Pulmonary artery endothelial cell (primary cell): ENCODE measurements around the gene CAMSAP2. TPM values are rescaled to one million over a fixed set of nuclear protein-coding genes. Genes with fewer than 3 reads are reported as not detected.
"Not testable (repeated sequence)": the region's sequence is repeated elsewhere in the genome, so short reads cannot be mapped to it uniquely, and the experiment has no call there.

ENCODE experiments used
- DNase-seq: peaks from one replicate; pipeline ENCODE4 v3.0.0-alpha.2; 2011; ENCODE audit warnings: low read depth, low spot score
- total RNA-seq: library from RNA; depleted of rRNA; stranded (reverse); fragments of >200 nt; gene quantifications from 2 replicates; pipeline ENCODE4 v1.2.3, GENCODE V29; 2014

CAMSAP2 gene
- total RNA-seq, 1 donor from 2014 or later, result 26.1 TPM

GRCh38 chr1:200779326-200779725 lies 40.6 kb downstream of the CAMSAP2 start:
- DNase-seq, result no peak

- no peak for DNase-seq
Observed at GRCh38 chr1:200780545-200781369, 42.1 kb downstream of the CAMSAP2 start.

GRCh38 chr1:200783926-200784325 lies 45.2 kb downstream of the CAMSAP2 start:
- DNase-seq, result no peak

GRCh38 chr1:200784576-200784975 lies 45.9 kb downstream of the CAMSAP2 start:
- no peak for DNase-seq

- no peak for DNase-seq
Observed at GRCh38 chr1:200786788-200787187, 48.1 kb downstream of the CAMSAP2 start.

GRCh38 chr1:200787896-200788387 lies 49.2 kb downstream of the CAMSAP2 start:
- no peak for DNase-seq

- not testable (repeated sequence) for DNase-seq
Observed at GRCh38 chr1:200791012-200791411, 52.3 kb downstream of the CAMSAP2 start.

GRCh38 chr1:200793677-200794076 lies 55.0 kb downstream of the CAMSAP2 start:
- no peak for DNase-seq

GRCh38 chr1:200794506-200795065 lies 55.9 kb downstream of the CAMSAP2 start:
- no peak for DNase-seq

- no peak for DNase-seq
Observed at GRCh38 chr1:200795156-200795555, 56.5 kb downstream of the CAMSAP2 start.

- DNase-seq, result no peak
Observed at GRCh38 chr1:200802042-200802441, 63.3 kb downstream of the CAMSAP2 start.

GRCh38 chr1:200802865-200803512 lies 64.3 kb downstream of the CAMSAP2 start:
- peak; percentile 47 for DNase-seq

- DNase-seq, result no peak
Observed at GRCh38 chr1:200805719-200806118, 67.0 kb downstream of the CAMSAP2 start.

GRCh38 chr1:200808846-200809245 lies 70.2 kb downstream of the CAMSAP2 start:
- no peak for DNase-seq

- DNase-seq, result no peak
Observed at GRCh38 chr1:200811704-200812103, 73.0 kb downstream of the CAMSAP2 start.

GRCh38 chr1:200816624-200817224 lies 78.0 kb downstream of the CAMSAP2 start:
- not testable (repeated sequence) for DNase-seq

- no peak for DNase-seq
Observed at GRCh38 chr1:200818248-200818647, 79.6 kb downstream of the CAMSAP2 start.

GRCh38 chr1:200819726-200820125 lies 81.0 kb downstream of the CAMSAP2 start:
- DNase-seq, result no peak

GRCh38 chr1:200831091-200831490 lies 92.4 kb downstream of the CAMSAP2 start:
- DNase-seq, result no peak

GRCh38 chr1:200834383-200834782 lies 95.7 kb downstream of the CAMSAP2 start:
- DNase-seq, result no peak

GRCh38 chr1:200836213-200836612 lies 97.5 kb downstream of the CAMSAP2 start:
- DNase-seq, result no peak
